Measurements from ENCODE around the gene PHAX.

Gene PHAX

GRCh38 chr5:126583761-126584160 lies 17.0 kb upstream of the PHAX start:
- no peak for ATAC-seq (ENCODE audit: low read depth)
- DNase-seq (ENCODE audit: low spot score): no peak
- no peak overlapping the region for H3K27ac ChIP-seq (ENCODE audit: poor library complexity, severe bottlenecking)
- H3K4me1 ChIP-seq (ENCODE audit: insufficient read depth, poor library complexity, severe bottlenecking): no peaks in the 10 kb centered on the region
- H3K36me3 ChIP-seq (ENCODE audit: low read depth): peaks cover 100% of the 10 kb centered on the region
- no peak overlapping the region for H3K4me3 ChIP-seq (ENCODE audit: severe bottlenecking)
- H3K9me3 ChIP-seq (ENCODE audit: severe bottlenecking): no peaks in the 10 kb centered on the region
- no peaks in the 10 kb centered on the region for H3K27me3 ChIP-seq (ENCODE audit: insufficient read depth, poor library complexity, severe bottlenecking)
- TF ChIP-seq CTCF (IDR thresholded peaks at IDR 0.05; ENCODE audit: poor library complexity, severe bottlenecking): no peak

DNA sequence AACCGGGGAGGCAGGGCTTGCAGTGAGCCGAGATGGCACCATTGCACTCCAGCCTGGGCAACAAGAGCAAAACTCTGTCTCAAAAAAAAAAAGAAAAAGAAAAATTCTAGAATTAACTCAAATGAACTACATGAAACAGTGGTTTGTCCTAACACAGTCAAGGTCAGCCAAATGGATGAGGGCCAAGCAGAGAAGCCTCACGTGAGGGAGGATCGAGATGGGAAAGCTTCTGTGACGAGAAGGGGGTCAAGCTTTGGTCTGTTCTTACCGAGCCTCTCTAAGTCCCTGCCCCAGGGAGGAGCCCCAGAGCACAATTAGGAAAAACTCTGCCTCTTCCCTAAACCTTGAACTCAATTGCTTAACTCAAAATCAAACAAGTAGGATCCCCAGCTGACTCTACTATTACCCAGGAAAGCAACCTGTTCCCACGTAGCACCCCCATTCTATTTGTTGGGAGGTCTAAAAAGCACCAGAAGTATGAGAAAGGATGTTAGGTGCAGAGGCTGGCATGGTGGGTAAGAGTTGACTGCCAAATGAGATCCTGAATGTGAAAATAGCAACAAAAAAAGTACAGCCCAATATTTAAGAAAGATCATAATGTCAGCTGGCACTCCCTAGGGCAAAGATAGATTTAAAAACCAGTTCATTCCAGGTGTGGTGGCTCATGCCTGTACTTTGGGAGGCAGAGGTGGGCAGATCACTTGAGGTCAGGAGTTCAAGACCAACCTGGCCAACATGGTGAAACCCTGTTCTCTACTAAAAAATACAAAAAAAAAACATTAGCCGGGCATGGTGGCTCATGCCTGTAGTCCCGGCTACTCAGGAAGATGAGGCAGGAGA lies 13.0 kb upstream of the PHAX start:
- H3K9me3 ChIP-seq (ENCODE audit: severe bottlenecking): no peaks in the 10 kb centered on the region
- DNase-seq (ENCODE audit: low spot score): no peak
- no peak for ATAC-seq (ENCODE audit: low read depth)
- H3K27ac ChIP-seq (ENCODE audit: poor library complexity, severe bottlenecking): no peak overlapping the region
- no peaks in the 10 kb centered on the region for H3K4me1 ChIP-seq (ENCODE audit: insufficient read depth, poor library complexity, severe bottlenecking)
- peaks cover 87% of the 10 kb centered on the region for H3K36me3 ChIP-seq (ENCODE audit: low read depth)
- TF ChIP-seq CTCF (IDR thresholded peaks at IDR 0.05; ENCODE audit: poor library complexity, severe bottlenecking): no peak
- no peaks in the 10 kb centered on the region for H3K27me3 ChIP-seq (ENCODE audit: insufficient read depth, poor library complexity, severe bottlenecking)
- no peak overlapping the region for H3K4me3 ChIP-seq (ENCODE audit: severe bottlenecking)

DNA sequence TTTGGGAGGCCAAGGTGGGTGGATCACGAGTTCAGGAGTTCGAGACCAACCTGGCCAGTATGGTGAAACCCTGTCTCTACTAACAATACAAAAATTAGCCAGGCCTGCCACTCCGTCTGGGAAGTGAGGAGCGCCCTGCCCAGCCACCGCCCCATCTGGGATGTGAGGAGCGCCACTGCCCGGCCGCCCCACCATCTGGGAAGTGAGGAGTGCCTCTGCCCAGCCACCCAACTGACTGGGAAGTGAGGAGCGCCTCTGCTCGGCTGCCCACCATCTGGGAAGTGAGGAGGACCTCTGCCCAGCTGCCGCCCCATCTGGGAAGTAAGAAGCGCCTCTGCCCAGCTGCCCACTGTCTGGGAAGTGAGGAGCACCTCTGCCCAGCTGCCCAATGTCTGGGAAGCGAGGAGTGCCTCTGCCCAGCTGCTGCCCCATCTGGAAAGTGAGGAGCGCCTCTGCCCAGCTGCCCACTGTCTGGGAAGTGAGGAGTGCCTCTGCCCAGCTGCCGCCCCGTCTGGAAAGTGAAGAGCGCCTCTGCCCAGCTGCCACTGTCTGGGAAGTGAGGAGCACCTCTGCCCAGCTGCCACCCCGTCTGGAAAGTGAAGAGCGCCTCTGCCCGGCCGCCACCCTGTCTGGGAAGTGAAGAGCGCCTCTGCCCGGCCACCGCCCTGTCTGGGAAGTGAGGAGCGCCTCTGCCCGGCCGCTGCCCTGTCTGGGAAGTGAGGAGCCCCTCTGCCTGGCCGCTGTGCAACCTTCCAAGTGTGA lies 11.0 kb upstream of the PHAX start:
- Histone ChIP-seq H3K36me3 (ENCODE audit: low read depth) (peaks cover 71% of the 10 kb centered on the region), H3K9me3 (ENCODE audit: severe bottlenecking) (no peaks in the 10 kb centered on the region), H3K4me1 (ENCODE audit: insufficient read depth, poor library complexity, severe bottlenecking) (no peaks in the 10 kb centered on the region), H3K27me3 (ENCODE audit: insufficient read depth, poor library complexity, severe bottlenecking) (no peaks in the 10 kb centered on the region), H3K27ac (ENCODE audit: poor library complexity, severe bottlenecking) (no peak overlapping the region), H3K4me3 (ENCODE audit: severe bottlenecking) (no peak overlapping the region)
- no peak for TF ChIP-seq CTCF (IDR thresholded peaks at IDR 0.05; ENCODE audit: poor library complexity, severe bottlenecking)
- DNase-seq (ENCODE audit: low spot score) (no peak), ATAC-seq (ENCODE audit: low read depth) (no peak)

DNA sequence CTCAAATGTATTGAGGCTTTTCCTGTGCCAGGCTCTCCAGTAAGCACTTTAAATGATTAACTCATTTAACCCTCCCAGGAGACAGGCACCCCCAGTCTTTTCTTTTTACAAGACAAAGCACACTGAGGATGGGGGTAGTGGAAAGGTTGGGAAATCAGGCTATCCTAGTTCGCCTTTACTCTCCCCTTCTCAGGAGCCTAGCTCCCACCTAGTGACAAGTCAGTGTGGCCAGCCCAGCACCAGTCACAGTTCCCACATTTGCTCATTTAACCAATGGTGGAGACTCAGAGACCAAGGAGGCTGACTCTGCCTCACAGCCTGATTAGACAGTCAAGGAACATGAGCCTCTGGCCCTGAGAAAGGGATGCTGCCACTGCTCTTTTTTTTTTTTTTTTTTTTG lies 9.2 kb upstream of the PHAX start:
- Histone ChIP-seq H3K4me1 (ENCODE audit: insufficient read depth, poor library complexity, severe bottlenecking) (peaks cover 1% of the 10 kb centered on the region), H3K27me3 (ENCODE audit: insufficient read depth, poor library complexity, severe bottlenecking) (no peaks in the 10 kb centered on the region), H3K4me3 (ENCODE audit: severe bottlenecking) (no peak overlapping the region), H3K36me3 (ENCODE audit: low read depth) (peaks cover 53% of the 10 kb centered on the region), H3K9me3 (ENCODE audit: severe bottlenecking) (no peaks in the 10 kb centered on the region), H3K27ac (ENCODE audit: poor library complexity, severe bottlenecking) (no peak overlapping the region)
- TF ChIP-seq CTCF (IDR thresholded peaks at IDR 0.05; ENCODE audit: poor library complexity, severe bottlenecking): no peak
- DNase-seq (ENCODE audit: low spot score) (no peak), ATAC-seq (ENCODE audit: low read depth) (no peak)
